ENCODE results near the gene OLFM1. TPM values are rescaled to one million over a fixed set of nuclear protein-coding genes. Genes with fewer than 3 reads are reported as not detected.
A peak's percentile ranks its signal among the peaks of the same experiment; 100 is the strongest.

Gene OLFM1
- total and polyA plus RNA-seq, 9 of the 15 experiments (the other 6 are each of a cell fraction or from before 2014, with no cell fraction given): not detected

DNA sequence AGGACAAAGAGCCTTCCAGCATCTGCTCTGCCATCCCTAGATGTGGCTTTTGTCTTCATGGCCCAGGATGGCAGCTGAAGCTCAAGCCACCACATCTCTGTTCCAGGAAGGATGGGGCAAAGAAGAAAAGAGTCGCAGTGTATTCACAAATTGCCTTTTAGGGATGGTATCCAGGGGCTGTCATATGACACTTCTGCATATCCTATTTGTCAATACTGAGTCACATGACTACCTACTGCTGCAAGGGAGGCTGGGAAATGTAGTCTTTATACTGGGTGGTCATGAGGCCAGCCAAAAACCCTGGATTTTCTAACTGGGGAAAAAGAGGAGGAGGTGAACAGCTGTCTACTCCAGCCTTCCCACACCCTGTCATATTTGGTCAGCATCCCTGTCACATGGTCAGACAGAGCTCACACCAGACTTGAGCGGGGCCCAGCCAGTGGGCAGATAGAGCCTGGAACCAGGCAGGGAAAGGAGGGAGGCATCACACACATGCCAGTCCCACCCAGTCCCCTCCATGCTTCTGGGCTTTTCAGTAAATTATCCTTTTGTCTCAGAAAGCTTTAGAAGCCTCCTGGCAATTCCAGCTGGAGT, 52.0 kb downstream of the OLFM1 start (continued):
- TF ChIP-seq, protein P1, sequence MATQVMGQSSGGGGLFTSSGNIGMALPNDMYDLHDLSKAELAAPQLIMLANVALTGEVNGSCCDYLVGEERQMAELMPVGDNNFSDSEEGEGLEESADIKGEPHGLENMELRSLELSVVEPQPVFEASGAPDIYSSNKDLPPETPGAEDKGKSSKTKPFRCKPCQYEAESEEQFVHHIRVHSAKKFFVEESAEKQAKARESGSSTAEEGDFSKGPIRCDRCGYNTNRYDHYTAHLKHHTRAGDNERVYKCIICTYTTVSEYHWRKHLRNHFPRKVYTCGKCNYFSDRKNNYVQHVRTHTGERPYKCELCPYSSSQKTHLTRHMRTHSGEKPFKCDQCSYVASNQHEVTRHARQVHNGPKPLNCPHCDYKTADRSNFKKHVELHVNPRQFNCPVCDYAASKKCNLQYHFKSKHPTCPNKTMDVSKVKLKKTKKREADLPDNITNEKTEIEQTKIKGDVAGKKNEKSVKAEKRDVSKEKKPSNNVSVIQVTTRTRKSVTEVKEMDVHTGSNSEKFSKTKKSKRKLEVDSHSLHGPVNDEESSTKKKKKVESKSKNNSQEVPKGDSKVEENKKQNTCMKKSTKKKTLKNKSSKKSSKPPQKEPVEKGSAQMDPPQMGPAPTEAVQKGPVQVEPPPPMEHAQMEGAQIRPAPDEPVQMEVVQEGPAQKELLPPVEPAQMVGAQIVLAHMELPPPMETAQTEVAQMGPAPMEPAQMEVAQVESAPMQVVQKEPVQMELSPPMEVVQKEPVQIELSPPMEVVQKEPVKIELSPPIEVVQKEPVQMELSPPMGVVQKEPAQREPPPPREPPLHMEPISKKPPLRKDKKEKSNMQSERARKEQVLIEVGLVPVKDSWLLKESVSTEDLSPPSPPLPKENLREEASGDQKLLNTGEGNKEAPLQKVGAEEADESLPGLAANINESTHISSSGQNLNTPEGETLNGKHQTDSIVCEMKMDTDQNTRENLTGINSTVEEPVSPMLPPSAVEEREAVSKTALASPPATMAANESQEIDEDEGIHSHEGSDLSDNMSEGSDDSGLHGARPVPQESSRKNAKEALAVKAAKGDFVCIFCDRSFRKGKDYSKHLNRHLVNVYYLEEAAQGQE (IDR thresholded peaks at IDR 0.05; ENCODE audit: borderline replicate concordance): peak; percentile 28; the same call in 1 of the 2 replicates
- TF ChIP-seq, protein P1 (CRISPR knock-in tag; IDR thresholded peaks at IDR 0.05; ENCODE audit: low read depth): no peak
- TF ChIP-seq HCFC1 (IDR thresholded peaks at IDR 0.05; ENCODE audit: low read depth, low read length): peak; percentile 84
- TF ChIP-seq RAD51 (IDR thresholded peaks at IDR 0.05; ENCODE audit: borderline replicate concordance, low read depth): peak; percentile 86
- no peak for TF ChIP-seq MYNN (IDR thresholded peaks at IDR 0.05)
- TF ChIP-seq MYNN (CRISPR knock-in tag; IDR thresholded peaks at IDR 0.05): no peak
- peak; percentile 76 for TF ChIP-seq ZNF143 (CRISPR knock-in tag; IDR thresholded peaks at IDR 0.05)
- no peak for TF ChIP-seq ZNF384 (IDR thresholded peaks at IDR 0.05; ENCODE audit: low read depth, low read length)
- no peak for TF ChIP-seq MCM3 (IDR thresholded peaks at IDR 0.05)
- TF ChIP-seq RFX7 (CRISPR knock-in tag; IDR thresholded peaks at IDR 0.05): no peak
- no peak for TF ChIP-seq BACH1 (tag; IDR thresholded peaks at IDR 0.05)
- peak; percentile 90 for TF ChIP-seq TOE1 (IDR thresholded peaks at IDR 0.05; ENCODE audit: borderline replicate concordance)
- TF ChIP-seq TOE1 (CRISPR knock-in tag; IDR thresholded peaks at IDR 0.05; ENCODE audit: borderline replicate concordance, low read depth): no peak
- no peak for TF ChIP-seq KLF6 (CRISPR knock-in tag; IDR thresholded peaks at IDR 0.05; ENCODE audit: borderline replicate concordance)
- TF ChIP-seq, protein P2, sequence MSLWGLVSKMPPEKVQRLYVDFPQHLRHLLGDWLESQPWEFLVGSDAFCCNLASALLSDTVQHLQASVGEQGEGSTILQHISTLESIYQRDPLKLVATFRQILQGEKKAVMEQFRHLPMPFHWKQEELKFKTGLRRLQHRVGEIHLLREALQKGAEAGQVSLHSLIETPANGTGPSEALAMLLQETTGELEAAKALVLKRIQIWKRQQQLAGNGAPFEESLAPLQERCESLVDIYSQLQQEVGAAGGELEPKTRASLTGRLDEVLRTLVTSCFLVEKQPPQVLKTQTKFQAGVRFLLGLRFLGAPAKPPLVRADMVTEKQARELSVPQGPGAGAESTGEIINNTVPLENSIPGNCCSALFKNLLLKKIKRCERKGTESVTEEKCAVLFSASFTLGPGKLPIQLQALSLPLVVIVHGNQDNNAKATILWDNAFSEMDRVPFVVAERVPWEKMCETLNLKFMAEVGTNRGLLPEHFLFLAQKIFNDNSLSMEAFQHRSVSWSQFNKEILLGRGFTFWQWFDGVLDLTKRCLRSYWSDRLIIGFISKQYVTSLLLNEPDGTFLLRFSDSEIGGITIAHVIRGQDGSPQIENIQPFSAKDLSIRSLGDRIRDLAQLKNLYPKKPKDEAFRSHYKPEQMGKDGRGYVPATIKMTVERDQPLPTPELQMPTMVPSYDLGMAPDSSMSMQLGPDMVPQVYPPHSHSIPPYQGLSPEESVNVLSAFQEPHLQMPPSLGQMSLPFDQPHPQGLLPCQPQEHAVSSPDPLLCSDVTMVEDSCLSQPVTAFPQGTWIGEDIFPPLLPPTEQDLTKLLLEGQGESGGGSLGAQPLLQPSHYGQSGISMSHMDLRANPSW (CRISPR knock-in tag; IDR thresholded peaks at IDR 0.05): no peak
- TF ChIP-seq, protein P3, sequence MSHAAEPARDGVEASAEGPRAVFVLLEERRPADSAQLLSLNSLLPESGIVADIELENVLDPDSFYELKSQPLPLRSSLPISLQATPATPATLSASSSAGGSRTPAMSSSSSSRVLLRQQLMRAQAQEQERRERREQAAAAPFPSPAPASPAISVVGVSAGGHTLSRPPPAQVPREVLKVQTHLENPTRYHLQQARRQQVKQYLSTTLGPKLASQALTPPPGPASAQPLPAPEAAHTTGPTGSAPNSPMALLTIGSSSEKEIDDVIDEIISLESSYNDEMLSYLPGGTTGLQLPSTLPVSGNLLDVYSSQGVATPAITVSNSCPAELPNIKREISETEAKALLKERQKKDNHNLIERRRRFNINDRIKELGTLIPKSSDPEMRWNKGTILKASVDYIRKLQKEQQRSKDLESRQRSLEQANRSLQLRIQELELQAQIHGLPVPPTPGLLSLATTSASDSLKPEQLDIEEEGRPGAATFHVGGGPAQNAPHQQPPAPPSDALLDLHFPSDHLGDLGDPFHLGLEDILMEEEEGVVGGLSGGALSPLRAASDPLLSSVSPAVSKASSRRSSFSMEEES (CRISPR knock-in tag; IDR thresholded peaks at IDR 0.05): peak; percentile 87

Measured in K562 (cell line).